Measurements from ENCODE around the gene MAST4.

The MAST4 gene

GRCh38 chr5:66652818-66653217, 56.6 kb downstream of the MAST4 start:
- no peaks in the 10 kb centered on the region for H3K36me3 ChIP-seq (ENCODE audit: insufficient read depth, low read length)
- H3K27me3 ChIP-seq (ENCODE audit: control insufficient read depth, insufficient read depth, low read length), result no peaks in the 10 kb centered on the region
- no peak overlapping the region for H3K9ac ChIP-seq (ENCODE audit: low read depth, low read length)
- peaks cover 3% of the 10 kb centered on the region for H3K4me1 ChIP-seq (ENCODE audit: control insufficient read depth, insufficient read depth, low read length)
- no peak overlapping the region for H3K4me3 ChIP-seq (ENCODE audit: low read length)
- no peaks in the 10 kb centered on the region for H3K9me3 ChIP-seq (replicated peaks; ENCODE audit: low read length)
- no peak overlapping the region for H3K4me2 ChIP-seq (ENCODE audit: low read length)

- Histone ChIP-seq H3K36me3 (ENCODE audit: insufficient read depth, low read length) (no peaks in the 10 kb centered on the region), H3K4me1 (ENCODE audit: control insufficient read depth, insufficient read depth, low read length) (peaks cover 3% of the 10 kb centered on the region), H3K9ac (ENCODE audit: low read depth, low read length) (no peak overlapping the region), H3K4me3 (ENCODE audit: low read length) (no peak overlapping the region), H3K9me3 (replicated peaks; ENCODE audit: low read length) (no peaks in the 10 kb centered on the region), H3K4me2 (ENCODE audit: low read length) (no peak overlapping the region), H3K27me3 (ENCODE audit: control insufficient read depth, insufficient read depth, low read length) (peaks cover 2% of the 10 kb centered on the region)
These were observed 57.1 kb downstream of the MAST4 start for GRCh38 chr5:66653325-66653724.

DNA sequence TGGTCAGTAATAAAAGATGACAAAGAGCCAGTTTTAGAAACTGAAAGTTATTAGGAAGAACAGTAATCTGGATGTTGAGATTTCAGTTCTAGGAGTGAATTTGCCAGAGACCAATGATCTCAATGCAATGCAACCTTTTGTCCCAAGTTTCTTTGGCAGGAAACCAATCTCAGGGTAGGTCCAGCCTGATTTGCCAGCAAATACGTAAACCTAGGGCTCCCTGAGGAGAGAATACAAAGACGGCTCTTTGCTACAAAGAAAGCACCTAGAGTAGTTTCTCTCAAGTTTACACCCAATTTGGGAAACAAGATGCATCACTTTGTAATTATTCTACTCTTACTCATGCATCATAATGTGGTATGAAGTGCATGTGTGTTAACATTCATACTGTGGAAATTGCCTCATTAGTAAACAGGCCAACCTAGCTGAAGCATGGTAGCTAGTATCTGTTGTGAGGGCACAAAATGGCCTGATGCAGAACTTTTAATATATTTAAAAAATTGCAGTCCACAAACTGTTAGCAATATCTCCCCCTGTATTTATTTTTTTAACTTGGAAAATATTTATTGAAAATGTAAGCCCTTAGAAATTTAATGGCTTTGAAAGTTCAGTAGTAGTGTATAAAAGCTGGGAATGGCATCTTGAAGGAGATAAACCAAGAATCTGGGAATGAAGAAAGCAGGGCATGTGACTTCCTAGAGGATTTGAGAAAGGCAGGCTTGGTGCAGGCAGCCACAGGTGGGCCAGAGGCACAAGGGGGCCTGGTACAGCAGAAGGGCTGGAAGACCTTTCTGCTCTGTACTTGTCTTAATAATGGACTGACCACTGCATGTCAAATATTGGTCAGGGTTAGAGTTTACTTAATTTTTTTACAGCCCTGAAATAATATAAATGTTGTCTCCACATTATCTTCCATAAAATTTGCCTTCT, 59.5 kb downstream of the MAST4 start:
- Histone ChIP-seq H3K9ac (ENCODE audit: low read depth, low read length) (no peak overlapping the region), H3K4me2 (ENCODE audit: low read length) (no peak overlapping the region), H3K4me3 (ENCODE audit: low read length) (no peak overlapping the region), H3K9me3 (replicated peaks; ENCODE audit: low read length) (no peaks in the 10 kb centered on the region), H3K27me3 (ENCODE audit: control insufficient read depth, insufficient read depth, low read length) (peaks cover 4% of the 10 kb centered on the region), H3K36me3 (ENCODE audit: insufficient read depth, low read length) (no peaks in the 10 kb centered on the region), H3K4me1 (ENCODE audit: control insufficient read depth, insufficient read depth, low read length) (peaks cover 3% of the 10 kb centered on the region)

DNA sequence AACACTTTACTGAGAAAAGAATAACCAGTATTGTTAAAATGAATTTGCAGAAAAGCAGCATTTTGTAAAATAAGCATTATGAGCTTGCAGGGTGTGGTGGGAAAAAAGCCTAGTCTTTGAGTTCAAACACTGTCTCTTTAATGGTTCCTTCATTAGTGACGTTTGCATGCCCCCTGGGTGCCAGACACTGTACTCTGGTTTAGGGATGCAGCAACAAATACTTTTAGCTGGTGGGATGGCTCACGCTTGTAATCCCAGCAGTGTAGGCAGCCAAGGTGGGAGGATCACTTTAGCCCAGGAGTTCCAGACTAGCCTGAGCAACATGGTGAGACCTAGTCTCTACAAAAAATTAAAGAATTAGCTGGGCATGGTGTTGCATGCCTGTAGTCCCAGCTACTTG, 62.3 kb downstream of the MAST4 start:
- H3K27me3 ChIP-seq (ENCODE audit: control insufficient read depth, insufficient read depth, low read length), result peaks cover 4% of the 10 kb centered on the region
- H3K36me3 ChIP-seq (ENCODE audit: insufficient read depth, low read length), result no peaks in the 10 kb centered on the region
- no peak overlapping the region for H3K4me2 ChIP-seq (ENCODE audit: low read length)
- H3K9ac ChIP-seq (ENCODE audit: low read depth, low read length), result no peak overlapping the region
- H3K4me3 ChIP-seq (ENCODE audit: low read length), result no peak overlapping the region
- no peaks in the 10 kb centered on the region for H3K4me1 ChIP-seq (ENCODE audit: control insufficient read depth, insufficient read depth, low read length)
- H3K9me3 ChIP-seq (replicated peaks; ENCODE audit: low read length), result no peaks in the 10 kb centered on the region

- Histone ChIP-seq H3K36me3 (ENCODE audit: insufficient read depth, low read length) (no peaks in the 10 kb centered on the region), H3K9ac (ENCODE audit: low read depth, low read length) (no peak overlapping the region), H3K9me3 (replicated peaks; ENCODE audit: low read length) (no peaks in the 10 kb centered on the region), H3K4me1 (ENCODE audit: control insufficient read depth, insufficient read depth, low read length) (no peaks in the 10 kb centered on the region), H3K27me3 (ENCODE audit: control insufficient read depth, insufficient read depth, low read length) (peaks cover 4% of the 10 kb centered on the region), H3K4me3 (ENCODE audit: low read length) (no peak overlapping the region), H3K4me2 (ENCODE audit: low read length) (no peak overlapping the region)
These were observed 63.6 kb downstream of the MAST4 start for GRCh38 chr5:66659780-66660179.

GRCh38 chr5:66660396-66660795, 64.2 kb downstream of the MAST4 start:
- H3K9me3 ChIP-seq (replicated peaks; ENCODE audit: low read length), result no peaks in the 10 kb centered on the region
- H3K4me1 ChIP-seq (ENCODE audit: control insufficient read depth, insufficient read depth, low read length), result no peaks in the 10 kb centered on the region
- H3K4me3 ChIP-seq (ENCODE audit: low read length), result no peak overlapping the region
- H3K27me3 ChIP-seq (ENCODE audit: control insufficient read depth, insufficient read depth, low read length), result peaks cover 4% of the 10 kb centered on the region
- no peaks in the 10 kb centered on the region for H3K36me3 ChIP-seq (ENCODE audit: insufficient read depth, low read length)
- no peak overlapping the region for H3K9ac ChIP-seq (ENCODE audit: low read depth, low read length)
- no peak overlapping the region for H3K4me2 ChIP-seq (ENCODE audit: low read length)

DNA sequence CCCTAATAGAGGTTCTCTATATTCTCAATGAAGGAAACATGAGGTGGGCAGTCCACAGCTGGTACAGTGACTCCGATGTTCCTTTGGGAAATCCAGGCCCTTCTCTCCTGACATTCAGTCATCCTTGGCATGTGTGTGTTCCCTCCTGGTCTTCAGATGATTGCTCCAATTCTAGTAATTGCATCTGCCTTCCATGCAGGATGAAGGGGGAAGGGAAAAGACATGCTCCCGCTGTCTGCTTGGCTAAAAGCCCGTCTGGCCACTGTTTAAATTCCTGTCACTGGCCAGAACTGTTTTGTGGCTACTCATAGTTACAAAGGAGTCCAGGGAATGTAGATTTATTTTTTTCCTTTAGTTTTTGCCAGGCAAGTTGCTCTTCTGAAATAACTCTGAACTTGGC, 65.0 kb downstream of the MAST4 start:
- no peaks in the 10 kb centered on the region for H3K36me3 ChIP-seq (ENCODE audit: insufficient read depth, low read length)
- no peak overlapping the region for H3K4me3 ChIP-seq (ENCODE audit: low read length)
- no peak overlapping the region for H3K4me2 ChIP-seq (ENCODE audit: low read length)
- H3K4me1 ChIP-seq (ENCODE audit: control insufficient read depth, insufficient read depth, low read length), result no peaks in the 10 kb centered on the region
- no peak overlapping the region for H3K9ac ChIP-seq (ENCODE audit: low read depth, low read length)
- no peaks in the 10 kb centered on the region for H3K9me3 ChIP-seq (replicated peaks; ENCODE audit: low read length)
- H3K27me3 ChIP-seq (ENCODE audit: control insufficient read depth, insufficient read depth, low read length), result peaks cover 4% of the 10 kb centered on the region

- H3K4me1 ChIP-seq (ENCODE audit: control insufficient read depth, insufficient read depth, low read length), result no peaks in the 10 kb centered on the region
- H3K4me3 ChIP-seq (ENCODE audit: low read length), result no peak overlapping the region
- H3K9me3 ChIP-seq (replicated peaks; ENCODE audit: low read length), result no peaks in the 10 kb centered on the region
- no peak overlapping the region for H3K4me2 ChIP-seq (ENCODE audit: low read length)
- no peak overlapping the region for H3K9ac ChIP-seq (ENCODE audit: low read depth, low read length)
- H3K36me3 ChIP-seq (ENCODE audit: insufficient read depth, low read length), result no peaks in the 10 kb centered on the region
- peaks cover 10% of the 10 kb centered on the region for H3K27me3 ChIP-seq (ENCODE audit: control insufficient read depth, insufficient read depth, low read length)
These were observed 70.6 kb downstream of the MAST4 start for GRCh38 chr5:66666778-66667177.

GRCh38 chr5:66669086-66669861, 73.1 kb downstream of the MAST4 start:
- H3K9ac ChIP-seq (ENCODE audit: low read depth, low read length), result no peak overlapping the region
- no peak overlapping the region for H3K4me3 ChIP-seq (ENCODE audit: low read length)
- peaks cover 13% of the 10 kb centered on the region for H3K27me3 ChIP-seq (ENCODE audit: control insufficient read depth, insufficient read depth, low read length)
- H3K36me3 ChIP-seq (ENCODE audit: insufficient read depth, low read length), result no peaks in the 10 kb centered on the region
- no peak overlapping the region for H3K4me2 ChIP-seq (ENCODE audit: low read length)
- H3K9me3 ChIP-seq (replicated peaks; ENCODE audit: low read length), result no peaks in the 10 kb centered on the region
- H3K4me1 ChIP-seq (ENCODE audit: control insufficient read depth, insufficient read depth, low read length), result no peaks in the 10 kb centered on the region

DNA sequence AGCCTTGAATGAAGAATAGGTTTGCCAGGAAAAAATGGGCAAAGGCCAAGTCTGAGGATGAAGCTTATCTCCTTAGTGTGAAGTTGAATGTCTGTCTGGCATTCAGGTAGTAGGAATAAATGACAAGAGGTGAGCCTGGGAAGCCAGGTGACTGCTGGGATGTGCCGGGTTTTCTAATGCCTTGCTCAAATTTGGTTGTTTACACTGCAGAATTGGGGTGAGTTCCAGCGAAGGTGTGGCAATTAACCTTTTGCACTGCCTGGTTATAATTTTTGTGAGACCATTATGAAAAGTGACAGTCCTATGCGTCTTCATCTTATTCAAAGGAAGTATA, 73.6 kb downstream of the MAST4 start:
- no peak overlapping the region for H3K9ac ChIP-seq (ENCODE audit: low read depth, low read length)
- H3K36me3 ChIP-seq (ENCODE audit: insufficient read depth, low read length), result no peaks in the 10 kb centered on the region
- H3K4me2 ChIP-seq (ENCODE audit: low read length), result no peak overlapping the region
- no peaks in the 10 kb centered on the region for H3K9me3 ChIP-seq (replicated peaks; ENCODE audit: low read length)
- H3K4me3 ChIP-seq (ENCODE audit: low read length), result no peak overlapping the region
- peaks cover 13% of the 10 kb centered on the region for H3K27me3 ChIP-seq (ENCODE audit: control insufficient read depth, insufficient read depth, low read length)
- no peaks in the 10 kb centered on the region for H3K4me1 ChIP-seq (ENCODE audit: control insufficient read depth, insufficient read depth, low read length)

GRCh38 chr5:66671305-66671704, 75.1 kb downstream of the MAST4 start:
- Histone ChIP-seq H3K4me1 (ENCODE audit: control insufficient read depth, insufficient read depth, low read length) (no peaks in the 10 kb centered on the region), H3K27me3 (ENCODE audit: control insufficient read depth, insufficient read depth, low read length) (peaks cover 13% of the 10 kb centered on the region), H3K4me2 (ENCODE audit: low read length) (no peak overlapping the region), H3K36me3 (ENCODE audit: insufficient read depth, low read length) (no peaks in the 10 kb centered on the region), H3K4me3 (ENCODE audit: low read length) (no peak overlapping the region), H3K9me3 (replicated peaks; ENCODE audit: low read length) (no peaks in the 10 kb centered on the region), H3K9ac (ENCODE audit: low read depth, low read length) (no peak overlapping the region)
